ENCODE results near the gene RNF213.
"Not testable (repeated sequence)": the region's sequence is repeated elsewhere in the genome, so short reads cannot be mapped to it uniquely, and the experiment has no call there.

RNF213 gene

GRCh38 chr17:80243526-80244433, 16.9 kb upstream of the RNF213 start:
- H3K36me3 Mint-ChIP-seq = peaks cover 4% of the 10 kb centered on the region
- no peaks in the 10 kb centered on the region for H3K4me1 Mint-ChIP-seq
- no peaks in the 10 kb centered on the region for H3K9me3 Mint-ChIP-seq
- H3K27me3 Mint-ChIP-seq = no peaks in the 10 kb centered on the region
- no peak overlapping the region for H3K4me3 Mint-ChIP-seq
- no peak overlapping the region for H3K27ac Mint-ChIP-seq

- not testable (repeated sequence) for H3K27me3 Mint-ChIP-seq, H3K36me3 Mint-ChIP-seq, H3K9me3 Mint-ChIP-seq, H3K27ac Mint-ChIP-seq, H3K4me1 Mint-ChIP-seq, H3K4me3 Mint-ChIP-seq
These were observed 16.2 kb upstream of the RNF213 start for GRCh38 chr17:80244448-80244847.

- no peak overlapping the region for H3K4me3 Mint-ChIP-seq
- H3K9me3 Mint-ChIP-seq = no peaks in the 10 kb centered on the region
- H3K27ac Mint-ChIP-seq = no peak overlapping the region
- peaks cover 3% of the 10 kb centered on the region for H3K36me3 Mint-ChIP-seq
- H3K27me3 Mint-ChIP-seq = no peaks in the 10 kb centered on the region
- H3K4me1 Mint-ChIP-seq = no peaks in the 10 kb centered on the region
These were observed 15.7 kb upstream of the RNF213 start for GRCh38 chr17:80244871-80245509.

DNA sequence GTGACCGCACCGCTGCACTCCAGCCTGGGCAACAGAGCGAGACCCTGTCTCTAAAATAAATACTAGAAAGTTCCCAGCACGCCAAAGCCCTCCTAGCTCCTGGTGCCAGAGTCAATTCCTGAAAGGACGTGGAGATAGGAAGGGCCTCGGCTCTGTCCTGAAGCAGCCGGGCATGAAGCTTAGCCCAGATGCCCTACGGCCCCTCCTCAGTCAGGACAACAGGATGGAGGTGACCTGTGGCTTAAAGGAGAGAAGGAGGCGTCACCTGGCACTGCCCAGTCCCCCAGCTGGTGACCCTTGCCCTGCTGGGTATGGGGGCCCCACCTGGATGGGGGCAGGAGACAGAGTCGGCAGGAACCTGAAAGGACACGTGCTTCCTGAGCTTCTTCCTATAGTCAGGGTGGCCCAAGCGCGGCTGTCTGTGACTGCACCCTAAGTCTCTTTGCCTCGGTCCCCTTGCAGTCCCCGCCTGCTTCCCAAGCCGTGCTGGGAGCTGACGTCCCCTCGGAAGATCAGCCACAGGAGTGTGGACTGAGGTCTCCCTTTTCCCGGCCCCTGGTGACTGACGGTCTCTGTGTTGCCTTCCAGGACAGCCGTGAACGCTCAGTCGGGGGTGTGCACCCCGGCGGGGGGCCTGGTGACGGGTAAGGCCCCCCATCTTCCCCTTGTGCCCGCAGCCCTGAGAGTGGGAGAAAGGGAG, 14.9 kb upstream of the RNF213 start:
- H3K4me3 Mint-ChIP-seq = no peak overlapping the region
- no peaks in the 10 kb centered on the region for H3K9me3 Mint-ChIP-seq
- no peaks in the 10 kb centered on the region for H3K27me3 Mint-ChIP-seq
- H3K4me1 Mint-ChIP-seq = no peaks in the 10 kb centered on the region
- H3K36me3 Mint-ChIP-seq = peaks cover 3% of the 10 kb centered on the region
- no peak overlapping the region for H3K27ac Mint-ChIP-seq

- no peaks in the 10 kb centered on the region for H3K27me3 Mint-ChIP-seq
- no peak overlapping the region for H3K27ac Mint-ChIP-seq
- no peak overlapping the region for H3K4me3 Mint-ChIP-seq
- H3K36me3 Mint-ChIP-seq = peaks cover 3% of the 10 kb centered on the region
- no peaks in the 10 kb centered on the region for H3K9me3 Mint-ChIP-seq
- no peaks in the 10 kb centered on the region for H3K4me1 Mint-ChIP-seq
These were observed 14.4 kb upstream of the RNF213 start for GRCh38 chr17:80246266-80246681.

GRCh38 chr17:80246726-80247125, 13.9 kb upstream of the RNF213 start:
- Mint-ChIP-seq H3K4me1 (no peaks in the 10 kb centered on the region), H3K27me3 (no peaks in the 10 kb centered on the region), H3K4me3 (no peak overlapping the region), H3K36me3 (peaks cover 3% of the 10 kb centered on the region), H3K9me3 (no peaks in the 10 kb centered on the region), H3K27ac (no peak overlapping the region)

DNA sequence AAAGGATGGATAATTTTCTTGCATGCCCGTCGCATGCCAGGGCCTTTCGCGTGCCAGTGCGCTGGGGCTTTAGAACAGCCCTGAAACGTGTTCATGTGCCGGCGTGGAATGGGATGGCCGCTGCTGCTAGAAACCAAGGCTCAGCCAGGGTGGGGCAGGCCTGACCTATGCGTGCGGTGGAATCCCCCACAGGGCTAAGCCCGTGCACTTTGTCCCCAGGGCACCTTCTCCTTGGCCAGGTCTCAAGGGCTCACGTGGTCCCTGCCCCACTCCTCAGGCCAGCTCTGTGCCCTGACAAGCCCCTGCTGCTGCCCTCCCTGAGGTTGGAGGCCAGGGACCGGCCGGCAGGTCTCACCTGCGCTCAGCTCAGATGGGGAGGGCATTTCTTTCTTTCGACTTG, 13.1 kb upstream of the RNF213 start:
- Mint-ChIP-seq H3K4me3 (no peak overlapping the region), H3K27ac (no peak overlapping the region), H3K36me3 (peaks cover 3% of the 10 kb centered on the region), H3K27me3 (no peaks in the 10 kb centered on the region), H3K4me1 (peaks cover 1% of the 10 kb centered on the region), H3K9me3 (no peaks in the 10 kb centered on the region)

- H3K36me3 Mint-ChIP-seq = peaks cover 3% of the 10 kb centered on the region
These were observed 12.4 kb upstream of the RNF213 start for GRCh38 chr17:80248001-80248893.

GRCh38 chr17:80248894-80249710, 11.6 kb upstream of the RNF213 start:
- peaks cover 3% of the 10 kb centered on the region for H3K36me3 Mint-ChIP-seq
- H3K9me3 Mint-ChIP-seq = no peaks in the 10 kb centered on the region
- no peak overlapping the region for H3K27ac Mint-ChIP-seq
- H3K4me3 Mint-ChIP-seq = no peak overlapping the region
- no peaks in the 10 kb centered on the region for H3K27me3 Mint-ChIP-seq
- peaks cover 16% of the 10 kb centered on the region for H3K4me1 Mint-ChIP-seq

More at GRCh38 chr17:80248001-80248893, 12.4 kb upstream of the RNF213 start:
- H3K27ac Mint-ChIP-seq = no peak overlapping the region
- peaks cover 8% of the 10 kb centered on the region for H3K4me1 Mint-ChIP-seq
- no peaks in the 10 kb centered on the region for H3K27me3 Mint-ChIP-seq
- H3K9me3 Mint-ChIP-seq = no peaks in the 10 kb centered on the region
- no peak overlapping the region for H3K4me3 Mint-ChIP-seq

- H3K27me3 Mint-ChIP-seq = no peaks in the 10 kb centered on the region
- no peaks in the 10 kb centered on the region for H3K36me3 Mint-ChIP-seq
- H3K4me1 Mint-ChIP-seq = peaks cover 30% of the 10 kb centered on the region
- H3K27ac Mint-ChIP-seq = peak overlapping the region; percentile 55
- H3K4me3 Mint-ChIP-seq = no peak overlapping the region
- H3K9me3 Mint-ChIP-seq = no peaks in the 10 kb centered on the region
These were observed 8.7 kb upstream of the RNF213 start for GRCh38 chr17:80251966-80252365.

GRCh38 chr17:80252871-80253270, 7.8 kb upstream of the RNF213 start:
- peak overlapping the region; percentile 65 for H3K27ac Mint-ChIP-seq
- H3K36me3 Mint-ChIP-seq = no peaks in the 10 kb centered on the region
- no peak overlapping the region for H3K4me3 Mint-ChIP-seq
- no peaks in the 10 kb centered on the region for H3K9me3 Mint-ChIP-seq
- no peaks in the 10 kb centered on the region for H3K27me3 Mint-ChIP-seq
- H3K4me1 Mint-ChIP-seq = peaks cover 36% of the 10 kb centered on the region

GRCh38 chr17:80253631-80254395, 6.8 kb upstream of the RNF213 start:
- Mint-ChIP-seq H3K36me3 (no peaks in the 10 kb centered on the region), H3K4me1 (peaks cover 46% of the 10 kb centered on the region), H3K27ac (peak overlapping the region; percentile 98), H3K4me3 (no peak overlapping the region), H3K9me3 (no peaks in the 10 kb centered on the region), H3K27me3 (no peaks in the 10 kb centered on the region)

DNA sequence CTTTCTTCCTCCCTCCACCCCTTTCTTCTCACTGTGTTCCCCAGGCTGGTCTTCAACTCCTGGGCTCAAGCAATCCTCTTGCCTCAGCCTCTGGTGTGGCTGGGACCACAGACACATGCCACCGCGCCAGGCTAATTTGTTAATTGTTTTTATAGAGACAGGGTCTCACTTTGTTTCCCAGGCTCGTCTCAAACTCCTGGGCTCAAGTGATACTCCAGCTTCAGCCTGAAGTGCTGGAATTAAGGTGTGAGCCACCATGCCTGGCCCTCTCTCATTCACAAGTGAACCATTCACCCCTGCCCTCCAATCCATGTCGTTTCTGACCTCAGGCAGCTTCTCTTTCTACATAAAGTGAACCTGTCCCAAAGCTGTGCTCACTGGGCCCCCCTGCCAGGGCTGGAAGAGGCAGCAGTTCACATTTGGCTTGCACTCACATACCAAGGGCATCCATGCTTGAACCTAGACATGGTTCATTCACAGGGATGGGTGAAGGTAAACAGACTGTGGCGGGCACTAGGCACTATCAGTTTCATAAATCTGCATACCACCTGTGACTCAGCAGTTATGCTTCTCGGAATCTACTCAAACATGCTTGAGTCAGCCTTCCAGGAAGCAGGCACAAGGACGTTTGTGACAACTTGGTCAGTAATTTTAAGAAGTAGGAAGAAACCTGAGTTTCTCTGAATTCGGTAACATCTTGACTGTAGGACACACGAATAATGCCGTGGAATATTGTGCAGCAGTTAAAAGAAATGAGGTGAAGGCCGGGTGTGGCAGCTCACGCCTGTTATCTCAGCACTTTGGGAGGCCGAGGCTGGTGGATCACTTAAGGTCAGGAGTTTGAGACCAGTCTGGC, 6.0 kb upstream of the RNF213 start:
- Mint-ChIP-seq H3K4me3 (peak overlapping the region; percentile 61), H3K9me3 (no peaks in the 10 kb centered on the region), H3K27me3 (no peaks in the 10 kb centered on the region), H3K27ac (peak overlapping the region; percentile 98), H3K4me1 (peaks cover 54% of the 10 kb centered on the region), H3K36me3 (no peaks in the 10 kb centered on the region)
